HEK293 (cell line): Measurements from ENCODE around the gene RBBP5.

Experiments
- CTCF ChIP-seq: fragments of 450-650 bp; formaldehyde crosslinking; IDR thresholded peaks from 2 replicates; pipeline ENCODE4 v1.5.1; 2016; ENCODE audit warnings: missing biosample characterization, missing genetic modification characterization
- GLIS1 ChIP-seq: fragments of 450-650 bp; formaldehyde crosslinking; IDR thresholded peaks from 2 replicates; pipeline ENCODE4 v1.5.1; 2016; ENCODE audit warnings: missing biosample characterization, missing genetic modification characterization
- GLIS2 ChIP-seq: fragments of 450-650 bp; formaldehyde crosslinking; IDR thresholded peaks from 2 replicates; pipeline ENCODE4 v1.5.1; 2016; ENCODE audit warnings: missing biosample characterization, missing genetic modification characterization
- HOXA7 ChIP-seq: sonication (generic); formaldehyde crosslinking; IDR thresholded peaks from 2 replicates; pipeline ENCODE4 v1.8.1; 2022; ENCODE audit warnings: missing genetic modification reagents, borderline replicate concordance
- KLF8 ChIP-seq: fragments of 450-650 bp; formaldehyde crosslinking; IDR thresholded peaks from 2 replicates; pipeline ENCODE4 v1.5.1; 2016; ENCODE audit warnings: missing biosample characterization, missing genetic modification characterization
- ZBTB21 ChIP-seq: fragments of 450-650 bp; formaldehyde crosslinking; IDR thresholded peaks from 2 replicates; pipeline ENCODE4 v1.5.1; 2017; ENCODE audit warnings: missing biosample characterization, missing genetic modification characterization
- ZFP37 ChIP-seq: fragments of 450-650 bp; formaldehyde crosslinking; IDR thresholded peaks from 2 replicates; pipeline ENCODE4 v1.5.1; 2016; ENCODE audit warnings: missing biosample characterization, missing genetic modification characterization
- ZNF624 ChIP-seq: fragments of 450-650 bp; formaldehyde crosslinking; IDR thresholded peaks from 2 replicates; pipeline ENCODE4 v1.5.1; 2017; ENCODE audit warnings: missing biosample characterization, missing genetic modification characterization
- ZNF660 ChIP-seq: fragments of 450-650 bp; IDR thresholded peaks from 2 replicates; pipeline ENCODE4 v1.5.1; 2018; ENCODE audit warnings: missing biosample characterization, mild to moderate bottlenecking, missing genetic modification characterization

GRCh38 chr1:205052690-205053089, 69.1 kb downstream of the RBBP5 start:
- TF ChIP-seq CTCF (tag by site-specific recombination) (no peak), GLIS1 (tag by site-specific recombination) (no peak), GLIS2 (no peak), ZBTB21 (tag by site-specific recombination) (no peak), ZNF624 (no peak), HOXA7 (CRISPR knock-in tag) (no peak), KLF8 (tag by site-specific recombination) (no peak), ZFP37 (tag by site-specific recombination) (no peak), ZNF660 (tag by site-specific recombination) (no peak)
